HG03139 (cell line): ENCODE results near the gene HDAC9.

Experiments used
- ATAC-seq: cut with Tn5 transposase; IDR thresholded peaks from one replicate; pipeline ENCODE4 v1.9.1; 2021; ENCODE audit not compliant: unreplicated experiment

Gene HDAC9

GRCh38 chr7:18653381-18654155 is 158.0 kb downstream of the HDAC9 start:
- no peak for ATAC-seq

GRCh38 chr7:18654709-18655108 is 159.2 kb downstream of the HDAC9 start:
- ATAC-seq, result no peak

- ATAC-seq, result no peak
Observed at GRCh38 chr7:18655506-18655905, 160.0 kb downstream of the HDAC9 start.

- ATAC-seq, result no peak
Observed at GRCh38 chr7:18655912-18656311, 160.4 kb downstream of the HDAC9 start.

GRCh38 chr7:18656362-18656761 is 160.8 kb downstream of the HDAC9 start:
- ATAC-seq, result no peak

GRCh38 chr7:18659746-18660145 is 164.2 kb downstream of the HDAC9 start:
- ATAC-seq, result no peak

GRCh38 chr7:18663321-18663720 is 167.8 kb downstream of the HDAC9 start:
- ATAC-seq, result no peak

- peak; percentile 98 for ATAC-seq
Observed at GRCh38 chr7:18666107-18666728, 170.7 kb downstream of the HDAC9 start.

GRCh38 chr7:18667466-18667865 is 171.9 kb downstream of the HDAC9 start:
- ATAC-seq, result no peak

- ATAC-seq, result no peak
Observed at GRCh38 chr7:18671176-18671575, 175.6 kb downstream of the HDAC9 start.

GRCh38 chr7:18675579-18675978 is 180.0 kb downstream of the HDAC9 start:
- no peak for ATAC-seq

GRCh38 chr7:18679261-18679660 is 183.7 kb downstream of the HDAC9 start:
- no peak for ATAC-seq

GRCh38 chr7:18680576-18680975 is 185.0 kb downstream of the HDAC9 start:
- no peak for ATAC-seq

- no peak for ATAC-seq
Observed at GRCh38 chr7:18684916-18685315, 189.4 kb downstream of the HDAC9 start.

GRCh38 chr7:18685971-18686370 is 190.4 kb downstream of the HDAC9 start:
- ATAC-seq, result no peak

GRCh38 chr7:18689551-18689950 is 194.0 kb downstream of the HDAC9 start:
- no peak for ATAC-seq

- ATAC-seq, result no peak
Observed at GRCh38 chr7:18693406-18693805, 197.9 kb downstream of the HDAC9 start.

GRCh38 chr7:18693816-18694215 is 198.3 kb downstream of the HDAC9 start:
- ATAC-seq, result no peak

GRCh38 chr7:18694484-18694883 is 198.9 kb downstream of the HDAC9 start:
- ATAC-seq, result no peak

GRCh38 chr7:18694911-18695310 is 199.4 kb downstream of the HDAC9 start:
- no peak for ATAC-seq

- ATAC-seq, result no peak
Observed at GRCh38 chr7:18698258-18698734, 202.7 kb downstream of the HDAC9 start.

- peak; percentile 65 for ATAC-seq
Observed at GRCh38 chr7:18700147-18700546, 204.6 kb downstream of the HDAC9 start.
